GM18505 (cell line): ENCODE results near the gene SDC1.

Experiments
- ATAC-seq: cut with Tn5 transposase; IDR thresholded peaks from one replicate; pipeline ENCODE4 v1.9.1; 2021; ENCODE audit not compliant: unreplicated experiment
- POLR2A ChIP-seq: IDR thresholded peaks from 4 replicates; pipeline ENCODE4 v1.6.1; 2011; ENCODE audit warnings: borderline replicate concordance; ENCODE audit not compliant: insufficient read depth, insufficient read length; ENCODE audit errors: extremely low read depth

SDC1 gene

GRCh38 chr2:20205915-20206524 lies 18.9 kb downstream of the SDC1 start:
- TF ChIP-seq POLR2A = no peak
- no peak for ATAC-seq

- TF ChIP-seq POLR2A = no peak
- ATAC-seq = no peak
Observed at GRCh38 chr2:20205069-20205468, 19.9 kb downstream of the SDC1 start.

- no peak for ATAC-seq
Observed at GRCh38 chr2:20203521-20204225, 21.3 kb downstream of the SDC1 start.

DNA sequence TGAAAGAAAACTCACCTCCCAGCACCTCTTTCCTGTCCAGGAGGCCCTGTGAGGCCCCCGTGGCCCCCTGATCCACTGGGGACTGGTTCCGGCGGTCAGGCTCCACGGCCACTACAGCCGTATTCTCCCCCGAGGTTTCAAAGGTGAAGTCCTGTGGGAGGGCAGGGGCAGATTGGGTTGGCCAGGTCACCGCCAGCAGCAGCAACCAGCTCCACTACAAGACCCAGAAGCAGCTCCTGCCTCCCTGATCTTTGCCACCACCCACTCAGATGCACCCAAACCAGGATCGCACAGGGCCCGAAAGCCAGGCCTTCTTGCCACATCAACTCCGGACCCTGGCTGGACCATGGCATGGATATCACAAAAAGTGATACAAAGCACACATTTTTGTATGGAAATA lies 21.9 kb downstream of the SDC1 start:
- no peak for TF ChIP-seq POLR2A
- no peak for ATAC-seq

More at GRCh38 chr2:20203521-20204225, 21.3 kb downstream of the SDC1 start:
- no peak for TF ChIP-seq POLR2A

GRCh38 chr2:20201671-20202070 lies 23.3 kb downstream of the SDC1 start:
- ATAC-seq = no peak
- no peak for TF ChIP-seq POLR2A

DNA sequence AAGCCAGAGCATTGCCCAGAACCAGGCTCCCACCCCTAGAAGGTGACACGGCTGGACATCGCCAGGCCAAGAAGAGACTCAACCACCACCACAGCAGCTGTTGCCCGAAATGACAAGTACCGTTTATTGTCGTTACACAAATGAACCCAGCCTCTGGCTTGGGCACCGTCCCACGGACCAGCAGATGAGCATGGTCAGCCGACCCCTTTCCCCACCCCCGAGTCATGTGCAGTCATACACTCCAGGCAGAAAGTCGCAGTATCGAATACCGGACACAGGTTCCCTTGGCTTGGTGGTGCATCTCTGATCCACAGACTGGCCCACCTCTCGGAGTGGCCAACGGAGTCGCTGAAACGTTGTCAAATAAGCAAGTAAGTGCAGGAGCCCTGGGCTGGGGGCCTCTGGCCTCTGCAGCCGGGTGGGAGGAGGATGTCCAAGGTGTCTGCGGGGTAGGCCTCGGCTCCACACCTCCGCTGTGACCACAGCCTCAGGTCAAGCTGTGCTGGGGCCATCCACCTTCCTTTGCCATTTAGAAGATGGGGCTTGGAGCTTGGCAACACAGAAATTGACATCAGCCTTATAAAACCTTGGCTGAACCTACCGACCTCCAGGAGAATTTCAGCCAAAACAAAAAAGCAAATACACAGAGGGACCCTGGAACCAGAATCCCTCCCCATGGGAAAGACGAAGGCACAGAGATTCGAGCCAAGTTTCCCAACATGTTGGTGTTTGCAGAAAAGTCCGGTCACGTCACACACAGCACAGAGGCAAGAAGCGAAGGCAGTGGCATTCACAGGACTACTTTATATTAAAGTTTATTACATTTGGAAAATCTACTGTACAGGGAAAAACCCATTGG lies 24.0 kb downstream of the SDC1 start:
- TF ChIP-seq POLR2A = no peak
- no peak for ATAC-seq

DNA sequence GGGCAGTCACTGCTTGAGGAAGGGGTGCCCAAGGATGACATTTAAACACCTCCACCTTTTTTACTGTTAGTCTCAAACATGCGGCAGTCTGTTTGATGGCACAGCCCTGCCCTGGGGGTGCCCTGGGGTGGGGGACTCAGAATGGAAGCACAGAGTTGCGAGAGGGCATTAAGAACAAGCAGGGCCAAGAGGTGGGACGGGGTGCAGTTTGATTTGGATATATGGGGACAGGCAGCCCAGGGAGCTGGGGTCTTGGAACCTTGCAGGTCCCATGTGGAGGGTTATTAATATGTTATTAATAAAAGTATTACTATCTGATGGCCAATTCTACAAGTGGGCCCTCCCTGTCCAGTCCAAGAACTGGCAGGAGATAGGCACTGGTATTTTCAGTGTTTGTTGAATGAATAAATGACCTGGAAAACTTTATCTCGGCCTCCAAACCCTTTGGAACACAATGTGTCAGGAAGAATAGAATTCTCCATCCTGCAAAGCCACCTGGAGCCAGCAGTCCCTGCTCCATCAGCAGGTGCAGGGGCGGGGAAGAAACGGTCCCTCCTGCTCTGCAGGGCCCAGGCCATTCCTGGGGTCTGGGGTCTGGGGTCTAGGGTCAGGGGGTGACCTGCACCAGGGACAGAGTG lies 25.2 kb downstream of the SDC1 start:
- TF ChIP-seq POLR2A = no peak
- no peak for ATAC-seq

- no peak for ATAC-seq
- no peak for TF ChIP-seq POLR2A
Observed at GRCh38 chr2:20198796-20199632, 25.9 kb downstream of the SDC1 start.

DNA sequence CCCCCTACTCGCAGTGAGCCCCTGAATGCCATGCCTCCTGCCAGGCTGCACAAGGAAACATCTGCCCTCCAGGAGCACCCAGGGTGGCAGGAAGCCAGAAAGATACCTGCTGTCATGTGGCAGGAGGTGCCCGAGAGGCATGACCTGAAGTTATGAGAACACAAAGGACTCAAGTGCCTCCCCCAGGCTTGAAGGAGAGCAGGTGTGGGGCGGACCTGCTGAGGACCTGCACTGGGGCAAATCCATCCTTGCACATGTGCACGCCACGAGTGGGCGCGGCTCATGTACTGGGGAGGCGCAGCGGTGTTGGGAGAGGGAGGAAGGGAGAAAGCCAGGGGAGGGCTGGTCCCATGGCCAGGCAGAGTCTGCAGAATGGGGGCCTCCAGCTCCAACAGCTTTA lies 26.9 kb downstream of the SDC1 start:
- no peak for TF ChIP-seq POLR2A
- no peak for ATAC-seq

GRCh38 chr2:20197192-20197591 lies 27.7 kb downstream of the SDC1 start:
- ATAC-seq = no peak
- TF ChIP-seq POLR2A = no peak

DNA sequence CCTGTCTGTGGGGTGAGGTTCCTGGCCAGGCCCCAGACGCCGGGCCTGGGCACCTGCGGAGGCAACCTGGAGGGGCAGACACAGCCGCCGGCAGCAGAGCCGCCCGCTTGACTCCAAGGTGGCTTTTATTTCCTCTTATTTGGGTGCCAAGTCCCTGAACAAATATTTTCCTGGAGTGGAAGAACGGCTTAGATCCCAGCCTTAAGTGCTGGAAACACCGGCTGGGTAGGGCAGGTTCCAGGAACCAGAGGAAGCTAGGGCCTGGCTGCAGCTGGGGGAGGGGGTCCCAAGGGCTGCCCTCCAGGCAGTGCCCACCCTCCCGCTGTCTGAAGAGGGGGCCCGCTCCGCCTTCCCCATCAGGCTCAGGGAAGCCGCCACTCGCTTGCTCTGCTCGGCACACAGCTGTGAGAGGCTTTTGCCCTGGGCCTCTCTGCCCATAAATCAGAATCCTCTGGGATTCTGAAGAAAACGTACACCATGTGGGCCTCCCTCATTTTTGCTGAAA lies 28.2 kb downstream of the SDC1 start:
- ATAC-seq = no peak
- TF ChIP-seq POLR2A = no peak

- no peak for ATAC-seq
Observed at GRCh38 chr2:20196053-20196656, 28.8 kb downstream of the SDC1 start.

More at GRCh38 chr2:20196053-20196656, 28.8 kb downstream of the SDC1 start:
- TF ChIP-seq POLR2A = no peak
